Astrocyte (in vitro differentiated cells and primary cell): Measurements from ENCODE around the gene LMOD3.

Source experiments
- CTCF ChIP-seq: IDR thresholded peaks from 2 replicates; pipeline ENCODE4 v1.5.1; 2011; ENCODE audit warnings: low read depth, mild to moderate bottlenecking, inconsistent platforms, low read length, moderate library complexity; ENCODE audit not compliant: insufficient read depth
- EZH2 ChIP-seq: IDR thresholded peaks from 2 replicates; pipeline ENCODE4 v1.6.1; 2012; ENCODE audit warnings: mild to moderate bottlenecking, low read length, inconsistent platforms; ENCODE audit not compliant: insufficient read depth

GRCh38 chr3:69088063-69088462 is 34.3 kb downstream of the LMOD3 start:
- TF ChIP-seq EZH2 (no peak), CTCF (no peak)
